GM10248 (cell line): ENCODE data around the gene CLK2.

Experiments
- CTCF ChIA-PET: fragments of 300-600 bp; sonication (Branson Sonifier 250); formaldehyde crosslinking; extraction: SDS; loops from one replicate; lab custom pipeline; 2021; ENCODE audit warnings: antibody characterized with exemption; lab: Yijun Ruan, JAX
- POLR2A ChIA-PET: fragments of 350-650 bp; sonication (Branson Sonifier 250); formaldehyde crosslinking; extraction: SDS; loops from one replicate; lab custom pipeline; 2020; ENCODE audit warnings: antibody characterized with exemption; lab: Yijun Ruan, JAX
- DNase-seq: peaks from one replicate; pipeline ENCODE4 v3.0.0; 2012; ENCODE audit errors: extremely low spot score
- CTCF ChIP-seq: IDR thresholded peaks from 2 replicates; pipeline ENCODE4 v1.5.1; 2012; ENCODE audit warnings: mild to moderate bottlenecking, low read depth; ENCODE audit errors: extremely low read depth, missing control alignments, control extremely low read depth

CLK2 gene

GRCh38 chr1:155273343-155274245, at the start of gene CLK2:
TSS of gene CLK2 (minus strand) at chr1:155273504. CDS start at chr1:155270977, 2,527 bp downstream.
- ChIA-PET CTCF (interaction anchor here (0.8 to 11.8 kb wide), 6 partner anchors 17 to 50 kb away, joined by 3 to 154 read pairs (median 3); partner anchors contain the start of gene FDPS), POLR2A (interaction anchor here (0.6 to 1.0 kb wide), 6 partner anchors 9 to 583 kb away, joined by 3 to 10 read pairs (median 5); partner anchors contain the start of gene GON4L)
- no peak for TF ChIP-seq CTCF
- DNase-seq = peak; percentile 97

- ChIA-PET POLR2A (no interaction called here), CTCF (interaction anchor here (0.6 to 10.7 kb wide), 17 partner anchors 9 to 622 kb away, joined by 3 to 150 read pairs (median 5); partner anchors contain the start of genes FDPS, KRTCAP2 and THBS3)
- no peak for DNase-seq
- TF ChIP-seq CTCF = no peak
These were observed 49.3 kb upstream of the CLK2 start for GRCh38 chr1:155322571-155322952.

- no peak for DNase-seq
- POLR2A ChIA-PET = interaction anchor here (1.0 kb wide), 1 partner anchor 13 kb away, joined by 3 read pairs; the partner anchor contains the start of gene FDPS
- CTCF ChIA-PET = interaction anchor here (0.6 to 10.7 kb wide), 15 partner anchors 9 to 623 kb away, joined by 3 to 150 read pairs (median 5); partner anchors contain the start of genes FDPS, KRTCAP2 and THBS3
- no peak for TF ChIP-seq CTCF
These were observed 48.6 kb upstream of the CLK2 start for GRCh38 chr1:155321639-155322503.

GRCh38 chr1:155320661-155321617, 47.6 kb upstream of the CLK2 start, which contains the start of gene RUSC1:
TSS of gene RUSC1 (plus strand) at chr1:155320894. CDS start at chr1:155321774, 880 bp downstream.
- TF ChIP-seq CTCF = no peak
- ChIA-PET POLR2A (interaction anchor here (0.6 to 1.0 kb wide), 2 partner anchors 13 to 51 kb away, joined by 3 read pairs; partner anchors contain the start of gene FDPS), CTCF (interaction anchor here (0.7 to 10.7 kb wide), 8 partner anchors 10 to 236 kb away, joined by 3 to 150 read pairs (median 4); partner anchors contain the start of gene KRTCAP2)
- DNase-seq = peak; percentile 81

GRCh38 chr1:155320252-155320651, 46.9 kb upstream of the CLK2 start:
- ChIA-PET CTCF (interaction anchor here (0.7 to 10.7 kb wide), 6 partner anchors 17 to 235 kb away, joined by 3 to 150 read pairs (median 4); partner anchors contain the start of gene KRTCAP2), POLR2A (interaction anchor here (0.6 kb wide), 1 partner anchor 52 kb away, joined by 3 read pairs; no protein-coding TSS in a partner anchor)
- no peak for TF ChIP-seq CTCF
- no peak for DNase-seq
